ENCODE results near the gene CST9.
"Not testable (repeated sequence)": the region's sequence is repeated elsewhere in the genome, so short reads cannot be mapped to it uniquely, and the experiment has no call there.

The CST9 gene

DNA sequence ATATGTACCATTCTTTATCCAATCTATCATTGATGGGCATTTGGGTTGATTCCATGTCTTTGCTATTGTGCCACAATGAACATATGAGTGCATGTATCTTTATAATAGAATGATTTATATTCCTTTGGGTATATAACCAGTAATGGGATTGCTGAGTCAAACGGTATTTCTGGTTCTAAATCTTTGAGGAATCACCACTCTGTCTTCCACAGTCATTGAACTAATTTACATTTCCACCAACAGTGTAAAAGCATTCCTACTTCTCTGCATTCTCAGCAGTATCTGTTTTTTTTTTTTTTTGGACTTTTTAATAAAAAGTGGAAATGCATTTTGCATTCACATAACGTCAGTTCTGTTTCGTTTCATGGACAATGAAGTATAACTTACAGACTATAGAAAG, 16.7 kb upstream of the CST9 start:
- not testable (repeated sequence) for DNase-seq

DNA sequence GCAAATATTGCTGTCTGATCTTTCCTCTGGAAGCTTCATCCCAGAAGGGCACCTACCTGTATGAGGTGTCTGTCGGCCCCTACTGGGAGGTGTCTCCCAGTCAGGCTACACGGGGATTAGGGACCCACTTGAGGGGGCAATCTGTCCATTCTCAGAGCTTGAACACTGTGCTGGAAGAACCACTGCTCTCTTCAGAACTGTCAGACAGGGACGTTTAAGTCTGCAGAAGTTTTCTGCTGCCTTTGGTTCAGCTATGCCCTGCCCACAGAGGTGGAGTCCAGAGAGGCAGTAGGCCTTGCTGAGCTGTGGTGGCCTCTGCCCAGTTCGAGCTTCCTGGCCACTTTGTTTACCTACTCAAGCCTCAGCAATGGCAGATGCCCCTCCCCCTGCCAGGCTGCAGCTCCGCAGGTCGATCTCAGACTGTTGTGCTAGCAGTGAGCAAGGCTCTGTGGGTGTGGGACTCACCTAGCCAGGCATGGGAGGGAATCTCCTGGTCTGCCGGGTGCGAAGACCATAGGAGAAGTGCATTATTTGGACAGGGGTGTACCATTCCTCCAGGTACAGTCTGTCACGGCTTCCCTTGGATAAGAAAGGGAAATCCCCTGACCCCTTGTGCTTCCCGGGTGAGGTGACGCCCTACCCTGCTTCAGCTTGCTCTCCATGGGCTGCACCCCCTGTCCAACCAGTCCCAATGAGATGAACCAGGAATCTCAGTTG, 15.1 kb upstream of the CST9 start:
- not testable (repeated sequence) for DNase-seq

DNA sequence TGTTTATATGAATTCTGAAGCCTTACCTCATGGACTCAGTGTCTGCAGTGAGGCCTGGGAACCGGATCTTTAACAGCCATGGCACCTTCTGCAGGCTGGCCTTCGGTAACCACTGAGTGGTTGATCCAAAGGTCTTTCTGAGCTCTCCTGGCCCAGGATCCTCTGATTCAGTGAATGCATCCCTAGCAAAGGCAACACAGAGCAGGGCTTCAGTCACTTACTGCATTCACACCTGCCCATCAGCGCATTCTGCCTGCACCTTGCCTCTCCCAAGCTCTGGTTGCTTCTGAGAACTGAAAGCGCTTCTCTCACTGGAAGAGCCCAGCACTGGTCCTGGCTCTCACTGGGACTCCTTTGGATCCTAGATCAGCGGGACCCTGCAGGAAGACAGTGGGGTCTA, 8.4 kb upstream of the CST9 start:
- DNase-seq: no peak

DNA sequence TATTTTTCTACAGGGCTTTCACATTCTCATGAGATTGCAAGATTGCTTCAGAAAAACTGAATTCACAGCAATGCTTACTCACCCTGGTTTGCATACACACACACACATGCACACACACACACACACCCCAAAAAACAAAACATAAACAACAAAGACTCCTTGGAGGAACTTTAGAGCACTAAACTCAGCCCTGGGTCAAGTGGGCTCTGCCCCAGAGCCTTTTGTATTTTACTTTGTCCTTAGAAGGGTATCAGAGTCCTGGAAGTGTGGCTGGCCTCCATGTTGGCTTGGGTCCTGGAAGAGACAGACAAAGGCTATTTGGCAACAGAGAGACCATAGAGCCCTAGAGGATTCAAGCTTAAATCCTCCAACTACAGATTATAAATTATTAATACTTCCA, 8.0 kb upstream of the CST9 start:
- DNase-seq: no peak

DNA sequence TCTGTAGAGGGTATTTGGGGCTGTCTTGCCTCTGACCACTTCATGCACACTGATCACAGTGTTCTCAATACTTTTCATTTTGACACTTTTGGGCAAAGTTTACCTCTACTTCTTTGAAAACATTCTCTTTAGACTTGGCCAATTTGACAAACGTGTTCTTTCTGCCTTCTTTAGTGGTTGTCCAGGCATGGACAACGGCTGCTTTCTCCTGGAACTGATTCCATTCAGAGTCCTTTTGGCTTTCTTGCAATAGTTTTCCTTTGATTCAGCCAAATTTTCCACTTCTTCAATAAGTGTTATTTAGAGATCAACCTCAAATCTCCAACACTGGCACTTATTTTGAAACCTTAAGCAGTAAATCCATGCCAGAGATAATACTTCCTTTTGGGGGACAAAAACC, 6.7 kb upstream of the CST9 start:
- DNase-seq: no peak

DNA sequence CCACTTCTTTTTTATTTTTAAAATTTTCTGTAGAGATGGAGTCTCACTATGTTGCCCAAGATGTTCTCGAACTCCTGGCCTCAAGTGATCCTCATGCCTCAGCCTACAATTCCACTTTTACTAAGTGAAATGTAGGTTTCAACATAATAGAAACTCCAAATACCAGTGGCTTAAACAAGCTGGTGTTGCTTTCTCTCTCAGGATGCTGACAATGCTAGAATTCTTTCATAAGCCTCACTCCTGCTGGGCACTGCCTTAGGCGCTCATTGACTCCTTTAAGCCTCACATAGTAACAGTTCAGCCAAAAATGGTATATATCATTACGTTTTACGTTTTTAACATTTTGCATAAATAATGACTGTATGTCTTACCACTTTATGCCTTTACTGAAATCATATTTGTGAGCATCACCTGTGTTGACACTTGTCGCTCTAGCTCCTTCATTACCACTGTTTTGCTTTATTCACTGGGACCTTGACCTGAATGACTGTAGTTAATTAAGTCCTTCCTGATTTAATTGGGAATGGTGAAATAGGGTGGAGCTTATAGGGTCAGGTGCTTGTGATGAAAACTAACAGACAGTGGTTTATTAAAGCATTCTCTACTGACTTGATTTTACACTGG, 3.9 kb upstream of the CST9 start:
- no peak for DNase-seq

DNA sequence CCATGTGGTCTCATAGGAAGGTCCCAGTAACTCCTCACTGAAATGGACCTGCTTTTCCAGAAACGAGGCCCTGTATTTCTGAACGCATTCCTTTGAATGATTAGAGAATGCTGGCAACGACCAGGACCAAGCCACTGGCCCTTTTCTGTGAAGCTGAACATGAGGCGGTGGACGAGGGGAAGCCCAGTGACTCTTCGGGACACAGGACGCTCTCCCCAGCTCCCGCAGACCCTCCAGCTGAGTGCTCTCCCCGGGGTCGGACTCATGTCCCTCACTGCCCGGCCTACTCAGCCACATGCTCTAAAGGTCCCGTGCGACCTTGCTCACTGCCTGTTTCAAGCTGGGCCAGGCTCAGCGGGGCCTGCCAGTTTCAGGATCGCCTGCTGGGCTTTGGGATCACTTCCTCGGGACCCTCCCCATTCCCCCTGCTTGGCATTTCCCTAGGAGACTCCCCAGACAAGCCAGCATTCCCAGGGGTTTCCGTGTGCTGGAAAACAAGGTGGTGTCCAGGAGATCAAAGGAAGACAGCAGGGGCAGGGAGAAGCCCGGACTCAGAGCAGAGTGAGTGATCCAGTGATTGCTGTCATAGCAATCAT, 2.6 kb upstream of the CST9 start:
- no peak for DNase-seq

DNA sequence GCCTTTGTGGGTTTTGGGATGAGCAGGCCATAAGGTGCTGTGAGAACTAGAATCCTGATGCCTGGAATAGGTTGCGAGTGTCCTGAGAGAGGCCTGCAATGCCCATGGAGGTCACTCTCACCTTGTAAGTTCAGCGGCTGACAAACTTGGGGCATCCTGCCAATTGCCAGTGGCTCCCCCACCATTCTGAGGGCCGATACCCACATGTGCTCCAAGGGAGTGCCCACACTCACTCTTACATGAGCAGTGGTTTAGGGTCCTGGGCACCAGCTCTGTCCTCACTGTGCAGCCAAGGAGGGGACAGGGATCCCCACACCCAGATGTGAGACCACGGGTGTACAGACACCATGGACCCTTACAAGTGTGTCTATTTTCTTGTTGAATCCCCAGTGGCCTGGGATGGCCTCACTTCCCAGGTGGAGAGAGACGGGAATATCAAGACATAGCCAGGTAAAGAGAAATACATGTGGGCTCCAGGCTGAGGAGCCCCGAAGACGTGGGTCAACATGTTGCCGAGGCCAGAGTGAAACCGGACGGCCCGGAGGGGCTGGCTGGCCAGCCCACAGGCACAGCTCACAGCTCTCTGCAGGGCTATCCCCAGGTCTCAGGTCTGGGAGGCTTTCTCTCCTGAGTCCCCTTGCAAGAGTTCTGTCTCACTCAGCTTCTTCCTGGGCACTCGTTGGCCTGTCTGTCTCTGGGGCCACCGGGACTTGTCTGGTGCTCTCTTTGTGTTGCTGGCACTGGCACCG, 2.0 kb upstream of the CST9 start:
- DNase-seq: no peak

DNA sequence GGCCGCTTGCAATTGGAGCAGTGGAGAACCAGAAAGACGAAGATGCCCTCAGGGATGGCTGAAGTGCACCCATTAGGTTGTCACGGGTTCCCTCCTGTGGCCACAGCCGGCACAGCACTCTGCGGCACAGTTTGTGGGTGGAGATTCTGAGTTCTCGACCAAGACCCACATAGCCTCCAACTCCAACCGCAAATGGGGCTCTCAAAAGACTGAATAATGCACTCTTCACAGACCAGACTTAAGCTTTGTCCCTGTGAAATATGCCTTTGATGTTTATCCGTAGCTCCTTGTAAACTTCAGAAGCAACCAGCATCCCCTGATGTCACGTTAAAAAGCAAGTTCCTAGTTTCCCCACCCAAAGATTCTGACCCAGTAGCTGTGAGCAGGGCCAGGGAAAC, 934 bp upstream of the CST9 start:
- DNase-seq: peak; percentile 84

DNA sequence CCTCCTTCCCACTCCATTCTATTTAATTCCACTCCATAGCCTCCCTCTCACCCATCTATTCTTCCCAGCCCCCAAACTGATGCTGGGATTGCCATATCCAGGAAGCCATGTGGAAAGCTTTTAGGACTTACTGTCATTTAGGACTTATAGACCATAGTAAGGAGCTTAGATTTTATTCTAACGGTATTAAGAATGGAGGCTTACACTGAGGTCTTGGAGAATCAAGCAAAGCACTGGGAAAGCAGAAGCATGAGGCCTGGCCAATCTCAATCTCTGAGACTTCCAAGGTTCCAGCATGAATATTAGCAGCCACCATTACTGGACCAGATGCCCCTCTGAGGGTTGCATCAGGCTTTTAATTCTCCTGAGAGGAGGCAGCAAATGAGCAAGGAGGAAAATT, 1.4 kb downstream of the CST9 start:
- DNase-seq: peak; percentile 81

DNA sequence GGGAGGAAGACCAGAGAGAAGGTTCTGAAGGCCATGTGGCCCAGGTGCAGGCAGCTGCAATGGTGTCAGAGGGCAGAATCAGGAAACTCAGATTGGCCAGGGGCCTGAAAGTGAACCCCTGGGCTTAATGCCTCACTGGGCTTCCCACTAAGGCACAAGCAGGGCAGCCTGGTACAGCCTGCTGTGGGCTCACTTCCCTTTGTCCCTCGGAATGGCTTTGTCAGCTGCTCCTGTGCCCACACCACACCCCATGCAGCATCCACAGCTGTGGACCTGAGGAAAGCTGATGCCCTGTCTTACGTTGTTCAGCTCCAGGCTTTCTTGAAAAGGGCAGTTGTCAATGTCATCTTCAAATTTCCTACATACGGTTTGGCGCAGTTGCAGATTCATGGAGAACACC, 2.4 kb downstream of the CST9 start:
- no peak for DNase-seq

DNA sequence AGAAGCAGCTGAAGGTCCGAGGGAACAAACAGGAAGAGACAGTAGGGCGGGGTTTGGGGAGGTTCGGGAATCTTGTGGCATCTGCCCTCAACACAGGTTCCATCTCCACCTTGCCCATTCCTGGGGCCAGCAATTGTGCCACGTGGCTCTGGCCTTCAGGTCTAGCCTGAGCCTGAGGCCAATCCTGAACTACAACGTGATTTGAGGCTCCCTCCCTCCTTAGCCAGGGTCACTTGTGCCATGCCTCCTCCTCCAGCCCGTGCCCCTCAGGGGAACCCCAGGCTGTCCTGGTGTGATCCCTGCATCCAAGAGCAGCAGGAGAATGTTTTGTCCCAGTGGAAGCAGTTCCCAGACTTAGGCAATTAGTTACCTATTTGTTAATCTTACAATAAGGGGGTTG, 3.0 kb downstream of the CST9 start:
- no peak for DNase-seq

DNA sequence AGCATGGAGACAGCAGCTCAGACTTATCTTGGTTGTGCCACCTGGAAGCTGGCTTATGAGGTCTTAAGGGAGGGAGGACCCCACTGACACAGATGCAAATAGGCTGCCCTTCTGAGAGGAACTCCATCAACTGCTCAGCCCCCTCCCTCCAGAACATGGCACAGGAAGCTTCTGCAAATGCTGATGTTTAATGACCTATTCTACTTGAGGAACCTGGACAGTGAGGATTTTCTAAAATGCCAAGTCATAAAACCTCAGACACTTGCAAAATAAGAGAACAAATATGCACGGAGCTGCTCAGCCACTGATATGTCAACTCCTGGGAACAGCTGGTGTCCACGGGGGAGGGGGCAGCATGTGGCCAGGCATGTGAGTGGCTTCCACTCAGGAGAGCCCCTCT, 3.5 kb downstream of the CST9 start:
- no peak for DNase-seq

DNA sequence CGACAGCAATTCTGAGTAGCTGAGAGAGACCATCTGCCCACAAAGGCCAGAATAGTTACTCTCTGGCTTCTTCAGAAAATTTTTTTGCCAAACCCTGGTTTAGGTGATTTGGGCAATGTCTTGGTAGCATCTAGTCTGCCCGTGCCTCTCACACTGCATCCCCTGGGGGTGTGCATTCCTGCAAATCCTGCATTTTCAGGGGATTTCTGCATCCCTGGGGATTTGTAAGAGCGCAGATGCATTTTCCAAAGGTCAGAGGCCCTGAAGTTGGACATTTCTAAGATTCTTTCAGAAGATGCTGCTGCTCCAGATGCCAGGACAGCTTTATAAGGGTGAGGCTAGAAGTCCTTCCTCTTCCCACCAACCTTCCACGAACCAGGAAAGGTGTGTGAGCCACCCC, 4.0 kb downstream of the CST9 start:
- no peak for DNase-seq

DNA sequence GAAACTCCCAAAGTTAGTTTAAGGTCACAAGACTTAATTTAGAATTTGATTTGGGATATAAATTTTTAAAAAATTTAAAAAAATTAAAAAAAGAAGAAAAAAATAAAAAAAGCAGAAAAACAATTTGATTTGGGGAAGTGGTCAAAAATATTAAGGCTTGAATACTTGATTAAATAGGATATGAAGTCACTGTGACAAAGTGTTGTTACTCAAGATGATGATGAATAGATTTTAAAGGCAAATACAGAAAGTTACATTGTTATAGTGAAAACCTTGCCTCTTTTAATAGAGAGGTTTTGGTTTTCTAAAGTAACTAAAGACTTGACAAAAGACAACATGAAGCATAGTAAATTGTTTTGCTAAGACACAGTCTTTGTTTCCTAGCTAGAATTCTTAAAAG, 7.2 kb downstream of the CST9 start:
- DNase-seq: no peak

DNA sequence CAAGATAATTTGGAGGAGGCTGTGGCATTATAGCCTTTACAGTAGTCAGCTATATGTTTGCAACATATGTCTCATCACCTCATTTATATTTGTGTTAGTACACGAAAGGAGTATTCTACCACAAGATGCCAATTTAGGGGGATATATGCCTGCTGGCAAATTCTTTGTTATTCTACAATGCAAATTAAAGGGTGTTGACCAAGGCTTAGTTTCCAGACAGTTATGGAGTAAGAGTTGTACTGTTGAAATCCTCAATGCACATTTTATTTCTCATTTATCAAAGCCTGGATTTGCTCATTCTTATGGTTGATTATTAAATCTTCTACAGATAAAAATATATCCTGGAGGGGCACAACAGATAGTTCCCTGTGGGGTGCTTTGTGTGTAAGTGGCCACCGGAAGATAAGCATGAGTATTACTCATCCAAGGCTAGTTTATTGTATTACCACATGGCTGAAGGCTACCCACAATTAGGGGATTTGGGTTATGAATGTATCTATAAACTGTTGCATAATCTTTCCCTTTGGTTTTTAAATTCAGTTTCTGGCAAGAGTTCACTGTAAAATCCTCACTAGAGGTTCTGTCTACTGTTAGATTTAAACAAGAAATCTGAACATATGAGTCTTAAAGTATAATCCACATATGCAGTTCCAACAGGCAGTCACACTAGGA, 9.0 kb downstream of the CST9 start:
- no peak for DNase-seq

DNA sequence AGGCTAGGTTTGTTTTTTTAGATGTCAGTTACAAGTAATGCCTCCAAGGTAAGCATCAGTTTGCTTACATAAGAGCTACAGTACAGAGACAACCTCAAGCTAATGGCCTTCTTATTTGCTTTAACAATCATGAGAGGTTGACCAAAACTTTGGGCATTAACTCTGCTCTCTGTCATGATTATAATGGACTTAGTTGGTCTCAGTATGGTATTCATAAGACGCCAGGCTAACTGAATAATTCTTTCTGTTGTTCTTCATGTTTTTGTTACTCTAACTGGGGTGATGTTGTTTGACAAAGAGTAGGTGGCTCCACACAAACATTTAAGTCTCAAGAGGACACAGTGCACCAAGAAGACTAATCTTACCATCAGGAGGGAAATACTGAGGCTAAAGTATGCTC, 9.8 kb downstream of the CST9 start:
- no peak for DNase-seq

DNA sequence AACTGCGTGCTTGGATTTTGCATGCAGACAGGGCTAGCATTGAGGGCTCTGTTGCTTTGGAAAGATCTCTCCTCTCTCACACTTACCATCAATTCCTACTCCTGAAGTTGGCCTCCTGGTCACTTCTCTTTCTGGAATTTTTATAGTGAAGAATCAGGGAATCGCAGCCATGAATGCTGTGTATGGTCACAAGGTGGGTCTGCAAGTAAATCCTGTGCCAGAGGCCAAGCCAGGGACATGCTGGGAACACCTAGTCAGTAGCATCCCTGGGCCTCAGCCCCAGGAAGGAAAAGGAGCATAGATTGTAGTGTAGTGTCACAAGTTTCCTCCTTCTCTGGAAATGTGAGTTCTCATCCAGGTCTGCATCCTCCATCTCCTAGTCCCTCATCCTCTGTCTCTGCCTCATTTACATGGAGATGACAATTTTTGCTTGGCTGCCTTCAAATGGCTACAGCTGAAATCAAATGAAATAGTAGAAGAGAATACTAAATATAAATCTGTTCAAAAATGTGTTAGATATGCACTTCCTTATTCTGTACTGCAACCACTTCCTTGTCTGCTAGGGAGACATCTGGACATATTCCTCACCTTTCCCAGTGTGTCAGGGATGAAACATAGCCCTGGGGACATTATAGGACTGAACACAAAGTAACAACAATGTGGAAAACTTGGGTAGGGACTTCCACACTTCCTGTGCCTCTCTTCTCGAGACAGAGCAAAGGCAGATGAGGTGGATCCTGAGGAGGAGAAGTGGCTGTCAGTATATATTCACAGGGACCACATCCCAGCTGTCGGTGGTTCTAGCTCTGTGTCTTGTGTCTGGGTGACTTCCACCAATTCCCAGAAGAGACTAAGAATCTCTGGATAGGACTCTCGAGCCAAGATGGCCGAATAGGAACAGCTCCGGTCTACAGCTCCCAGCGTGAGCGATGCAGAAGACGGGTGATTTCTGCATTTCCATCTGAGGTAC, 17.0 kb downstream of the CST9 start:
- no peak for DNase-seq

DNA sequence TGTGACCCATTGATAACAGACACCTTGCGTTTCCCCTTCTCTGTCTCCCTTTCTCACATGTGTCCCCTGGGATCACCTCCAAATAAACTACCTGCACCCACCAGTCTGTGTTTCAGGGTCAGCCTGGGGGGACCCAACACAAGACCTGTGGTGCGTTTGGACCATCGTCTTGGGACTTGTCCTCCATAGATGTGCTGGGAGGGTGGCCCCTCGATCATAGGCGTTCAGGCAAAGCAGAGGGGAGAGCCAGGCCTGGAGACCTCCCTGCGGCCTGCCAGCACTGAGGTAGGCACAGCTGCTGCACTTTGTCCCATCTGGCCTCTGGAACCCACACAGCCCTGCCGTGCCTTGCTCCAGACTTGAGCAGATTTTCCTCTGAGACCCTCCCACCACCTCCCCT, 18.1 kb downstream of the CST9 start:
- DNase-seq: no peak

DNA sequence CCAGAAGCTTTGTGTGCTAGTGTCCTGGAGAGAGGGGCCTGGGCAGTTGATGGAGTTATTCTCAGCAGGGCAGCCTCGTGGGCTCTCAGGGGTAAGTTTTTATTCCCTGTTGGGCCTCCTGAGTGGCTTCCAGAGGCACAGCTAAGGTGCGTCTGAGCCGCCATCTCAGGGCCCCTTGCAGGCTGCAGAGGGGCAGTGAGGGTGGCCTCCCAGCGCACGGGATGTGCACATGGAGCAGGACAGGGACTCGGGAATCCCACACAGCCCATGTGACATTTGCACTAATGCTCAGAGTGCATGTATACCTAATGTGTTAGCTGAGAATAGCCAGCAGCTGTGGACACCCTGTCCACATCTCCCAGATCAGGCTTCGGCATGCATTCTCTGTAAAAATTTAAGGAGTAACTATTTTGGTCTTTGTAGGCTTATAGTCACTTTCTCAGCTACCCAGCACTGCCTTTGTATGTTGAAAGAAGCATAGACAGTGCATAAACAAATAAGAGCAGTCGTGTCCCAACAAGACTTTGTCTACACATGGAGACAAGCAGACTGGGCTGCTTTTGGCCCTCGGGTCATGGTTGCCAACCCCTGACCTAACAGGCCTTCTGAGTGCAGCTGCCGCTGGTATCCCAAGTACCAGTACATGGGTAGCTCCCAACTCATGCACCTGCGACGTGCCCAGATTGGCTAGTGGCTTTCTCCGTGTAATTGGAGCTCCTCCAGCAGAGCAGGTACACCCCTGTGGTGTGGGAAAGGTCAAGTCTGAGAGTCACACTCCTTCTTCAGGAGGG, 18.8 kb downstream of the CST9 start:
- DNase-seq: no peak
